ENCODE measurements around the gene P4HB.

- TF ChIP-seq CTCF (IDR thresholded peaks at IDR 0.05) (no peak), POLR2AphosphoS5 (IDR thresholded peaks at IDR 0.05) (no peak), POLR2A (IDR thresholded peaks at IDR 0.05) (no peak)
Observed at GRCh38 chr17:81870981-81871386, 10.6 kb upstream of the P4HB start, which contains the start of gene ARHGDIA.
